Gastroesophageal sphincter (tissue), 3 donors: Measurements from ENCODE around the gene GRK3.

Experiments used
- POLR2A ChIP-seq, 2 donors: fragments of 450-650 bp; IDR thresholded peaks; one replicate each; pipeline ENCODE4 v1.6.1; 2017; ENCODE audit warnings: antibody characterized with exemption in 2 of 2, mild to moderate bottlenecking in 2 of 2, moderate library complexity in 1 of 2
- POLR2AphosphoS5 ChIP-seq: sonication (generic); formaldehyde crosslinking; IDR thresholded peaks from one replicate; pipeline ENCODE4 v1.6.1; 2017; ENCODE audit warnings: antibody characterized with exemption
- TF ChIP-seq, protein P1 (sequence below), 4 experiments: fragments of 200-600 bp in 2 of 4; fragments of 450-650 bp in 2 of 4; sonication (generic) in 1 of 4; IDR thresholded peaks; one replicate each; pipeline ENCODE4 v1.5.1; 2017 to 2019; ENCODE audit warnings: antibody characterized with exemption in 4 of 4, mild to moderate bottlenecking in 2 of 4, moderate library complexity in 2 of 4

DNA sequence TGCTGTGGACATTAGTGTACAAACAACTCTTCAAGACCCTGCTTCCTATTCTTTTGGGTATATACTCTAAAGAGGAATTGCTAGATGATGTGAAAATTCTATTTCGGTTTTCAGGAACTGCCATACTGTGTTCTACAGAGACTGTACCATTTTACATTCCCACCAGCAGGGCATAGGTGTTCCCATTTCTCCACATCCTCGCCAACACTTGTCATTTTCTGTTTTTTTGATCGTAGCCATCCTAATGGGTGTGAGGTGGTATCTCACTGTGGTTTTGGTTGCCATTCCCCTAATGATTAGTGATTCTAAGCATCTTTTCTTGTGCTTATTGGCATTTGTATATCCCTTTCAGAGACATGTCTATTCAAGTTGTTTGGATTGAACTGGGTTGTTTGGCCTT lies 29.8 kb upstream of the GRK3 start:
- TF ChIP-seq, protein P1, sequence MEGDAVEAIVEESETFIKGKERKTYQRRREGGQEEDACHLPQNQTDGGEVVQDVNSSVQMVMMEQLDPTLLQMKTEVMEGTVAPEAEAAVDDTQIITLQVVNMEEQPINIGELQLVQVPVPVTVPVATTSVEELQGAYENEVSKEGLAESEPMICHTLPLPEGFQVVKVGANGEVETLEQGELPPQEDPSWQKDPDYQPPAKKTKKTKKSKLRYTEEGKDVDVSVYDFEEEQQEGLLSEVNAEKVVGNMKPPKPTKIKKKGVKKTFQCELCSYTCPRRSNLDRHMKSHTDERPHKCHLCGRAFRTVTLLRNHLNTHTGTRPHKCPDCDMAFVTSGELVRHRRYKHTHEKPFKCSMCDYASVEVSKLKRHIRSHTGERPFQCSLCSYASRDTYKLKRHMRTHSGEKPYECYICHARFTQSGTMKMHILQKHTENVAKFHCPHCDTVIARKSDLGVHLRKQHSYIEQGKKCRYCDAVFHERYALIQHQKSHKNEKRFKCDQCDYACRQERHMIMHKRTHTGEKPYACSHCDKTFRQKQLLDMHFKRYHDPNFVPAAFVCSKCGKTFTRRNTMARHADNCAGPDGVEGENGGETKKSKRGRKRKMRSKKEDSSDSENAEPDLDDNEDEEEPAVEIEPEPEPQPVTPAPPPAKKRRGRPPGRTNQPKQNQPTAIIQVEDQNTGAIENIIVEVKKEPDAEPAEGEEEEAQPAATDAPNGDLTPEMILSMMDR (IDR thresholded peaks at IDR 0.05): no peak
- TF ChIP-seq POLR2A (IDR thresholded peaks at IDR 0.05) (no peak), POLR2AphosphoS5 (no peak)
